Measurements from ENCODE around the gene APOBEC3A.
"Not testable (repeated sequence)": the region's sequence is repeated elsewhere in the genome, so short reads cannot be mapped to it uniquely, and the experiment has no call there.

GRCh38 chr22:38960673-38961072, 3.3 kb downstream of the APOBEC3A start:
- TF ChIP-seq, protein P1, sequence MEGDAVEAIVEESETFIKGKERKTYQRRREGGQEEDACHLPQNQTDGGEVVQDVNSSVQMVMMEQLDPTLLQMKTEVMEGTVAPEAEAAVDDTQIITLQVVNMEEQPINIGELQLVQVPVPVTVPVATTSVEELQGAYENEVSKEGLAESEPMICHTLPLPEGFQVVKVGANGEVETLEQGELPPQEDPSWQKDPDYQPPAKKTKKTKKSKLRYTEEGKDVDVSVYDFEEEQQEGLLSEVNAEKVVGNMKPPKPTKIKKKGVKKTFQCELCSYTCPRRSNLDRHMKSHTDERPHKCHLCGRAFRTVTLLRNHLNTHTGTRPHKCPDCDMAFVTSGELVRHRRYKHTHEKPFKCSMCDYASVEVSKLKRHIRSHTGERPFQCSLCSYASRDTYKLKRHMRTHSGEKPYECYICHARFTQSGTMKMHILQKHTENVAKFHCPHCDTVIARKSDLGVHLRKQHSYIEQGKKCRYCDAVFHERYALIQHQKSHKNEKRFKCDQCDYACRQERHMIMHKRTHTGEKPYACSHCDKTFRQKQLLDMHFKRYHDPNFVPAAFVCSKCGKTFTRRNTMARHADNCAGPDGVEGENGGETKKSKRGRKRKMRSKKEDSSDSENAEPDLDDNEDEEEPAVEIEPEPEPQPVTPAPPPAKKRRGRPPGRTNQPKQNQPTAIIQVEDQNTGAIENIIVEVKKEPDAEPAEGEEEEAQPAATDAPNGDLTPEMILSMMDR (IDR thresholded peaks at IDR 0.05), result not testable (repeated sequence)
- not testable (repeated sequence) for TF ChIP-seq POLR2A (IDR thresholded peaks at IDR 0.05)

Data from lower leg skin (tissue), 3 donors.